WERI-Rb-1 (cell line): ENCODE data around the gene SHROOM1.

Experiments
- DNase-seq: peaks from one replicate; pipeline ENCODE4 v3.0.0-alpha.2; 2020
- H3K27ac ChIP-seq: fragments of 250-450 bp; sonication (Bioruptor Pico); 2 replicates; pipeline ENCODE4 v1.5.1; 2020; ENCODE audit warnings: mild to moderate bottlenecking, moderate library complexity
- H3K27me3 ChIP-seq: fragments of 250-450 bp; sonication (Bioruptor Pico); 2 replicates; pipeline ENCODE4 v1.5.1; 2021; ENCODE audit warnings: mild to moderate bottlenecking, low read depth, moderate library complexity; ENCODE audit not compliant: insufficient read depth, severe bottlenecking
- H3K36me3 ChIP-seq: fragments of 250-450 bp; sonication (Bioruptor Pico); 2 replicates; pipeline ENCODE4 v1.5.1; 2020; ENCODE audit warnings: mild to moderate bottlenecking, moderate library complexity
- H3K4me3 ChIP-seq: 2 replicates; pipeline ENCODE4 v1.5.1; 2011; ENCODE audit warnings: low read depth, mild to moderate bottlenecking, control low read depth, low read length
- H3K9me3 ChIP-seq: fragments of 250-450 bp; sonication (Bioruptor Pico); 2 replicates; pipeline ENCODE4 v1.5.1; 2021; ENCODE audit warnings: mild to moderate bottlenecking, moderate library complexity; ENCODE audit not compliant: severe bottlenecking
- TF ChIP-seq, protein P1 (sequence below): IDR thresholded peaks from 2 replicates; pipeline ENCODE4 v1.5.1; 2011; ENCODE audit warnings: low read depth, mild to moderate bottlenecking, control low read depth, inconsistent platforms, low read length

Gene SHROOM1

DNA sequence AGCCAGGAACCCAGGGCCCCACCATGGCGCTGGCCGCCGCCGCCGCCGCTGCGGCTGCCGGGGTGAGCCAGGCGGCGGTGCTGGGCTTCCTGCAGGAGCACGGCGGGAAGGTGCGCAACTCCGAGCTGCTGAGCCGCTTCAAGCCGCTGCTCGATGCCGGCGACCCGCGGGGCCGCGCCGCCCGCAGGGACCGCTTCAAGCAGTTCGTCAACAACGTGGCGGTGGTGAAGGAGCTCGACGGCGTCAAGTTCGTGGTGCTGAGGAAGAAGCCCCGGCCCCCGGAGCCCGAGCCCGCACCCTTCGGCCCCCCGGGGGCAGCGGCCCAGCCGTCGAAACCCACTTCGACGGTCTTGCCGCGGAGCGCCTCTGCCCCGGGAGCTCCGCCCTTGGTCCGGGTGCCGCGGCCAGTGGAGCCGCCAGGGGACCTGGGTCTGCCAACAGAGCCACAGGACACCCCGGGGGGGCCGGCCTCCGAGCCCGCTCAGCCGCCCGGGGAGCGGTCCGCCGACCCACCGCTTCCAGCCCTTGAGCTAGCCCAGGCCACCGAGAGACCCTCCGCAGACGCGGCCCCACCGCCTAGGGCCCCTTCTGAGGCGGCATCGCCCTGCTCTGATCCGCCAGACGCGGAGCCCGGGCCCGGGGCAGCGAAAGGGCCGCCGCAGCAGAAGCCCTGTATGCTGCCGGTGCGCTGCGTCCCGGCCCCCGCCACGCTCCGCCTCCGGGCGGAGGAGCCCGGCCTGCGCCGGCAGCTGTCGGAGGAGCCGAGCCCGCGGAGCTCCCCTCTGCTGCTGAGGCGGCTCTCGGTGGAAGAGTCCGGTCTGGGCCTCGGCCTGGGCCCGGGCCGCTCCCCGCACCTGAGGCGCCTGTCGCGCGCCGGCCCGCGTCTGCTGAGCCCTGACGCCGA, 16.6 kb downstream of the SHROOM1 start:
- H3K27me3 ChIP-seq: no peaks in the 10 kb centered on the region
- H3K9me3 ChIP-seq: peaks cover 2% of the 10 kb centered on the region
- TF ChIP-seq, protein P1, sequence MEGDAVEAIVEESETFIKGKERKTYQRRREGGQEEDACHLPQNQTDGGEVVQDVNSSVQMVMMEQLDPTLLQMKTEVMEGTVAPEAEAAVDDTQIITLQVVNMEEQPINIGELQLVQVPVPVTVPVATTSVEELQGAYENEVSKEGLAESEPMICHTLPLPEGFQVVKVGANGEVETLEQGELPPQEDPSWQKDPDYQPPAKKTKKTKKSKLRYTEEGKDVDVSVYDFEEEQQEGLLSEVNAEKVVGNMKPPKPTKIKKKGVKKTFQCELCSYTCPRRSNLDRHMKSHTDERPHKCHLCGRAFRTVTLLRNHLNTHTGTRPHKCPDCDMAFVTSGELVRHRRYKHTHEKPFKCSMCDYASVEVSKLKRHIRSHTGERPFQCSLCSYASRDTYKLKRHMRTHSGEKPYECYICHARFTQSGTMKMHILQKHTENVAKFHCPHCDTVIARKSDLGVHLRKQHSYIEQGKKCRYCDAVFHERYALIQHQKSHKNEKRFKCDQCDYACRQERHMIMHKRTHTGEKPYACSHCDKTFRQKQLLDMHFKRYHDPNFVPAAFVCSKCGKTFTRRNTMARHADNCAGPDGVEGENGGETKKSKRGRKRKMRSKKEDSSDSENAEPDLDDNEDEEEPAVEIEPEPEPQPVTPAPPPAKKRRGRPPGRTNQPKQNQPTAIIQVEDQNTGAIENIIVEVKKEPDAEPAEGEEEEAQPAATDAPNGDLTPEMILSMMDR: no peak
- peak; percentile 41 for DNase-seq
- H3K36me3 ChIP-seq: no peaks in the 10 kb centered on the region
- H3K27ac ChIP-seq: no peak overlapping the region
- no peak overlapping the region for H3K4me3 ChIP-seq

- Histone ChIP-seq H3K36me3 (no peaks in the 10 kb centered on the region), H3K27me3 (no peaks in the 10 kb centered on the region), H3K27ac (no peak within 1 kb of the TSS), H3K4me3 (peak within 1 kb of the TSS; percentile 54), H3K9me3 (peaks cover 2% of the 10 kb centered on the region)
- TF ChIP-seq, protein P1: no peak
- peak; percentile 76 for DNase-seq
These were observed 17.5 kb downstream of the SHROOM1 start, which contains the start of gene SOWAHA for GRCh38 chr5:132812781-132813598. Gene SOWAHA, plus strand, starts transcription at chr5:132813302. Its CDS starts 320 bp downstream, at chr5:132813622.

DNA sequence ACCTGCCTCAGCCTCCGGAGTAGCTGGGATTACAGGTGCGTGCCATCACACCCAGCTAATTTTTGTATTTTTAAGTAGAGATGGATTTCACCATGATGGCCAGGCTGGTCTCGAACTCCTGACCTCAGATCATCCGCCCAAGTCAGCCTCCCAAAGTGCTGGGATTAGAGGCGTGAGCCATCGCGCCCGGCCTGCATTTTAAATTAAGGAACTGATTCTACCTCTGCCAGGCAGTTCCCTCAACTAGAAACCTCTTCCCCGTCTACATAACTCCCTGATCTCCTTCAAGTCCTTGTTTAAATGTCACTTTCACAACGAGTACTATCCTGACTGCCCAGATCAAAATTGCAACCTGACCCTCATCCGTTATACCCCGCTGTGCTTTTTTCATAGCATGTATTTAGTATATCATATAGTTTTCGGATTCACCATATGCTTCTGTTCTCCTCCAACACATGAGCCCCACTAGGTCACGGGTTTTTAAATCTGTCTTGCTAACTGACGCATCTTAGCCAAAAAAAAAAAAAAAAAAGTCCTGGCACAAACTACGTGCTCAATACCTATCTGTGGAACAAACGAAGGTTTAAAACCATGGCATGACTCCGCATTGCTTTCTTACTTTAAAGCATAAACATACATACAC, 18.2 kb downstream of the SHROOM1 start:
- no peak for DNase-seq
- TF ChIP-seq, protein P1: no peak
- H3K27me3 ChIP-seq: no peaks in the 10 kb centered on the region
- peaks cover 2% of the 10 kb centered on the region for H3K9me3 ChIP-seq
- H3K27ac ChIP-seq: no peak overlapping the region
- peak overlapping the region; percentile 54 for H3K4me3 ChIP-seq
- no peaks in the 10 kb centered on the region for H3K36me3 ChIP-seq

DNA sequence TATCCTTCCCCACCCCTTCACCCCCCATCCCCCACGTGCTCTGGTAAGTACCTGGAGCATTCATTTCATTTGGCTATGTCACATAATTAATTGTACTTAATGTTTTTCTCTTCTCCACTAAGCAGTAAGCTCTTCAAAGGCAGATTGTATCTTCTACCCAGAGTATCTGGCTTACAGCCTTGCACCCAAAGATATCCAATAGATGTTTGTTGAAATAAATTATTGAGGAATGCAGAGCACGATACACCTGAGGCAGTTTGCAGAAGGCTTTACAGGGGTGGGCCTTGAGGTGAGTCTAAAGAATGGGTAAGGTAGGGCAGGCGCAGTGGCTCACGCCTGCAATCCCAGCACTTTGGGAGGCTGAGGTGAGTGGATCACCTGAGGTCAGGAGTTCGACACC, 19.8 kb downstream of the SHROOM1 start:
- TF ChIP-seq, protein P1: no peak
- Histone ChIP-seq H3K36me3 (no peaks in the 10 kb centered on the region), H3K27me3 (no peaks in the 10 kb centered on the region), H3K4me3 (no peak overlapping the region), H3K9me3 (peaks cover 2% of the 10 kb centered on the region), H3K27ac (no peak overlapping the region)
- no peak for DNase-seq

DNA sequence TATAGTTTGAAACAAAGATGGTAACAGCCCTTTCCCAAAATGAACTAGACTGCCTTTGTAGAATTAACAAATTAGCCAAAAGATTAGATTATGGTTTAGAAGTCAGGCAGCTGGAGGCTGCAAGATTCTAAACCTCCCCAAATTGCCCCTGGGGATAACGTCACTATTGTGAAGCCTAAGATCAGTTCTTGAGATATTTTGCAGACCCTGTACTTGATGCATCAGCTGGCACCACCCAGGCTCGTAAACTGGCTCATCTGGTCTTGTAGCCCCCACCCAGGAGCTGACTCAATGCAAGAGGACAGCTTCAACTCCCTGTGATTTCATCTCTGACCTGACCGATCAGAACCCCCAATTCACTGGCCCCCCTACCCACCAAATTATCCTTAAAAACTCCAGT, 21.6 kb downstream of the SHROOM1 start:
- TF ChIP-seq, protein P1: no peak
- H3K27me3 ChIP-seq: no peaks in the 10 kb centered on the region
- no peaks in the 10 kb centered on the region for H3K36me3 ChIP-seq
- no peak overlapping the region for H3K4me3 ChIP-seq
- H3K9me3 ChIP-seq: peaks cover 4% of the 10 kb centered on the region
- no peak for DNase-seq
- H3K27ac ChIP-seq: no peak overlapping the region
